ENCODE measurements around the gene TAX1BP1.

TAX1BP1 gene

DNA sequence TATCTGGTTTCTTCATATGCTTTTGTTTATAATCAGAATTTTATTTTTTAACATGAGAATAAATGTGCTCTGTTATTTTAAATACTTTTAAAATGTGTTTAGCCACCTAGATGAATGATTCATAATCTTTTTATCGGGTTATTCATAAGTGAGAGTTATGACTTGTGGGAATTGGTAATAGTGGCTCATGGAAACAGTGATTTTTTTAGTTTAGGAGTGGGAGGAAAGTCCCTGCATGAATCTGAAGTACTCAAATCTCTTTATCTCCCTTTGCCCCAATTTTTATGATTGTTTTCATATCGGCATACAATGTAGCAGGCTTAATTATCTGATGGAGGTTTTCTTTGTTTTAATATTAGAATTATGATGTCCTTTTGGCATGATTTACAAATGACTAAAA, 42.9 kb downstream of the TAX1BP1 start:
- H3K4me3 ChIP-seq (ENCODE audit: insufficient read depth in 1 of 2, low read depth in 1 of 2, low read length in 2 of 2), result peak overlapping the region in 1 of 2 experiments; percentile 26
- peaks cover 7 to 39% of the 10 kb centered on the region in 2 experiments for H3K36me3 ChIP-seq (ENCODE audit: control insufficient read depth in 1 of 2, insufficient read depth in 2 of 2, low read depth in 1 of 2, low read length in 2 of 2)
- H3K4me2 ChIP-seq (ENCODE audit: low read length, poor library complexity, severe bottlenecking), result no peak overlapping the region
- H3K79me1 ChIP-seq (replicated peaks; ENCODE audit: low read length, poor library complexity, severe bottlenecking), result peaks cover 6% of the 10 kb centered on the region
- H2BK120ac ChIP-seq (ENCODE audit: low read depth, low read length), result no peak overlapping the region
- H2BK5ac ChIP-seq (ENCODE audit: low read depth, low read length, poor library complexity, severe bottlenecking), result no peak overlapping the region
- H2BK15ac ChIP-seq (ENCODE audit: low read depth, poor library complexity, severe bottlenecking), result no peak overlapping the region
- no peaks in the 10 kb centered on the region for H3K9me3 ChIP-seq (ENCODE audit: control insufficient read depth, low read length)
- no peak overlapping the region for H3K27ac ChIP-seq (ENCODE audit: low read length, poor library complexity, severe bottlenecking)
- DNase-seq, result no peak
- H3K23ac ChIP-seq (ENCODE audit: low read length in 2 of 2), result no peak overlapping the region
- peak overlapping the region; percentile 79 for H3K9ac ChIP-seq (ENCODE audit: low read length)
- no peak overlapping the region for H2AK5ac ChIP-seq (ENCODE audit: low read length, severe bottlenecking)
- no peak overlapping the region for H3K14ac ChIP-seq (ENCODE audit: low read length in 2 of 2)
- H3K4ac ChIP-seq (ENCODE audit: low read depth in 1 of 2, low read length in 2 of 2), result no peak overlapping the region
- H3K27me3 ChIP-seq (ENCODE audit: control insufficient read depth in 1 of 2, insufficient read depth in 1 of 2, low read length in 2 of 2), result no peaks in the 10 kb centered on the region
- WGBS, result 100% methylated on average over 2 of the region's 2 CpGs
- H3K4me1 ChIP-seq (ENCODE audit: control insufficient read depth, insufficient read depth, low read depth, low read length), result no peaks in the 10 kb centered on the region
- no peak overlapping the region for H2AFZ ChIP-seq (ENCODE audit: low read depth, low read length)
- H2BK12ac ChIP-seq (ENCODE audit: low read length in 2 of 2), result no peak overlapping the region
- no peak overlapping the region for H4K8ac ChIP-seq (ENCODE audit: low read length)
- no peak overlapping the region for H3K18ac ChIP-seq (ENCODE audit: low read depth in 1 of 2, low read length in 2 of 2)
- H4K91ac ChIP-seq (ENCODE audit: low read length), result no peak overlapping the region

DNA sequence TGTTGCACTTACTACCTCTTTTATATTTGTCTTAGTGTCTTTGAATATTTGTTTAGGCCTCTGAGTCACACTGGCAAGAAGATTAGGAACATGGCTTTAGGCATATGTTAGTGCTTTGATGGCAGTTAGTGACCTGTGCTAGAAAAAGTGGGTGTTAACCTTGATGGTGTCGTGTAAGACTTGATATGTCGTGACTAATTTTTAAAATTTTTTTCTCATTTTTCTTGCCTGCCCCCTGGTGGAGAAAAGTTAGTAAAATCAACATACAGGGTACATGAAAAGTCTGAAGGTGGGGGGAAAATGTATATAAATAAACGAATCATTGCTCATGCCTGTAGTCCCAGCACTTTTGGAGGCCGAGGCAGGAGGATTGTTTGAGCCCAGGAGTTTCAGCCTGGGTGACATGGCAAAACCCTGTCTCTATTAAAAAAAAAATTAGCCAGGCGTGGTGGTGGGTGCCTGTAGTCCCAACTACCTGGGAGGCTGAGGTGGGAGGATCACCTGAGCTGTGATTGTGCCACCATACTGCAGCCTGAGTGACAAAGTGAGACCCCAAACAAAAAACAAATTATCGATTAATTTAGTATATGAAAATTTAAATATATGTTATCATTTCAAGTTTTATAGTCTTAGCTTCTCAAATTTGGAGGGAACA, 44.6 kb downstream of the TAX1BP1 start:
- no peak overlapping the region for H2BK15ac ChIP-seq (ENCODE audit: low read depth, poor library complexity, severe bottlenecking)
- H3K79me1 ChIP-seq (replicated peaks; ENCODE audit: low read length, poor library complexity, severe bottlenecking), result peaks cover 5% of the 10 kb centered on the region
- no peaks in the 10 kb centered on the region for H3K4me1 ChIP-seq (ENCODE audit: control insufficient read depth, insufficient read depth, low read depth, low read length)
- no peak overlapping the region for H4K8ac ChIP-seq (ENCODE audit: low read length)
- H4K91ac ChIP-seq (ENCODE audit: low read length), result no peak overlapping the region
- H3K4ac ChIP-seq (ENCODE audit: low read depth in 1 of 2, low read length in 2 of 2), result no peak overlapping the region
- H3K27ac ChIP-seq (ENCODE audit: low read length, poor library complexity, severe bottlenecking), result no peak overlapping the region
- H3K14ac ChIP-seq (ENCODE audit: low read length in 2 of 2), result no peak overlapping the region
- no peak overlapping the region for H3K23ac ChIP-seq (ENCODE audit: low read length in 2 of 2)
- no peak overlapping the region for H2AFZ ChIP-seq (ENCODE audit: low read depth, low read length)
- H2BK120ac ChIP-seq (ENCODE audit: low read depth, low read length), result no peak overlapping the region
- H3K36me3 ChIP-seq (ENCODE audit: control insufficient read depth in 1 of 2, insufficient read depth in 2 of 2, low read depth in 1 of 2, low read length in 2 of 2), result peaks cover 7 to 47% of the 10 kb centered on the region in 2 experiments
- no peak overlapping the region for H3K4me2 ChIP-seq (ENCODE audit: low read length, poor library complexity, severe bottlenecking)
- no peak overlapping the region for H3K4me3 ChIP-seq (ENCODE audit: insufficient read depth in 1 of 2, low read depth in 1 of 2, low read length in 2 of 2)
- H2AK5ac ChIP-seq (ENCODE audit: low read length, severe bottlenecking), result no peak overlapping the region
- no peak overlapping the region for H2BK5ac ChIP-seq (ENCODE audit: low read depth, low read length, poor library complexity, severe bottlenecking)
- DNase-seq, result peak; percentile 77
- H3K27me3 ChIP-seq (ENCODE audit: control insufficient read depth in 1 of 2, insufficient read depth in 1 of 2, low read length in 2 of 2), result no peaks in the 10 kb centered on the region
- 49% methylated on average over 4 of the region's 6 CpGs for WGBS
- H3K18ac ChIP-seq (ENCODE audit: low read depth in 1 of 2, low read length in 2 of 2), result no peak overlapping the region
- H3K9ac ChIP-seq (ENCODE audit: low read length), result peak overlapping the region; percentile 79
- no peak overlapping the region for H2BK12ac ChIP-seq (ENCODE audit: low read length in 2 of 2)
- no peaks in the 10 kb centered on the region for H3K9me3 ChIP-seq (ENCODE audit: control insufficient read depth, low read length)

DNA sequence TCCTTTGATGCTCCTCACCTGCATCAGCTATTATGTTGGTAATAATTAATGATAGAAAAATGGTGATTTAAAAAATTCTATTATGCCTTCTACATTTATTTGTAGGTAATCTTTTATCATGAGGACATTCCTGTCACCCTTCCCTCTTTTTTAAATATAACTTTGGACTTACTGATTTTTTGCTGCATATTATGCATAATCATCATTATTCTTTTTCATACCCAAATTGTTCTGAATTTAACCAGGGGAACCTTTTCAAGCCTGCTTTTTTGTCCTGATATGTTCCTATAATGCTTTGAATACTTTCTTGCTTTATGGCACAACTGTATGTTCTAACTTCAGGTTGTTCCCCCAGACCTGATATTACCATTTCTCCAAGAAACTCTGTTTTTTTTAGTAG, 48.5 kb downstream of the TAX1BP1 start:
- no peak overlapping the region for H2BK120ac ChIP-seq (ENCODE audit: low read depth, low read length)
- no peak overlapping the region for H3K4me2 ChIP-seq (ENCODE audit: low read length, poor library complexity, severe bottlenecking)
- DNase-seq, result no peak
- H3K36me3 ChIP-seq (ENCODE audit: control insufficient read depth in 1 of 2, insufficient read depth in 2 of 2, low read depth in 1 of 2, low read length in 2 of 2), result peaks cover 10 to 72% of the 10 kb centered on the region in 2 experiments
- H2BK12ac ChIP-seq (ENCODE audit: low read length in 2 of 2), result no peak overlapping the region
- H3K79me1 ChIP-seq (replicated peaks; ENCODE audit: low read length, poor library complexity, severe bottlenecking), result peaks cover 9% of the 10 kb centered on the region
- H4K8ac ChIP-seq (ENCODE audit: low read length), result no peak overlapping the region
- H3K9ac ChIP-seq (ENCODE audit: low read length), result no peak overlapping the region
- no peak overlapping the region for H3K18ac ChIP-seq (ENCODE audit: low read depth in 1 of 2, low read length in 2 of 2)
- H2AFZ ChIP-seq (ENCODE audit: low read depth, low read length), result no peak overlapping the region
- no peaks in the 10 kb centered on the region for H3K9me3 ChIP-seq (ENCODE audit: control insufficient read depth, low read length)
- no peak overlapping the region for H3K23ac ChIP-seq (ENCODE audit: low read length in 2 of 2)
- no peak overlapping the region for H2BK5ac ChIP-seq (ENCODE audit: low read depth, low read length, poor library complexity, severe bottlenecking)
- H3K27ac ChIP-seq (ENCODE audit: low read length, poor library complexity, severe bottlenecking), result no peak overlapping the region
- no peak overlapping the region for H2BK15ac ChIP-seq (ENCODE audit: low read depth, poor library complexity, severe bottlenecking)
- no peak overlapping the region for H2AK5ac ChIP-seq (ENCODE audit: low read length, severe bottlenecking)
- no peak overlapping the region for H3K4me3 ChIP-seq (ENCODE audit: insufficient read depth in 1 of 2, low read depth in 1 of 2, low read length in 2 of 2)
- H3K4me1 ChIP-seq (ENCODE audit: control insufficient read depth, insufficient read depth, low read depth, low read length), result peaks cover 2% of the 10 kb centered on the region
- no peak overlapping the region for H3K14ac ChIP-seq (ENCODE audit: low read length in 2 of 2)
- no peak overlapping the region for H4K91ac ChIP-seq (ENCODE audit: low read length)
- H3K27me3 ChIP-seq (ENCODE audit: control insufficient read depth in 1 of 2, insufficient read depth in 1 of 2, low read length in 2 of 2), result no peaks in the 10 kb centered on the region
- H3K4ac ChIP-seq (ENCODE audit: low read depth in 1 of 2, low read length in 2 of 2), result no peak overlapping the region

DNA sequence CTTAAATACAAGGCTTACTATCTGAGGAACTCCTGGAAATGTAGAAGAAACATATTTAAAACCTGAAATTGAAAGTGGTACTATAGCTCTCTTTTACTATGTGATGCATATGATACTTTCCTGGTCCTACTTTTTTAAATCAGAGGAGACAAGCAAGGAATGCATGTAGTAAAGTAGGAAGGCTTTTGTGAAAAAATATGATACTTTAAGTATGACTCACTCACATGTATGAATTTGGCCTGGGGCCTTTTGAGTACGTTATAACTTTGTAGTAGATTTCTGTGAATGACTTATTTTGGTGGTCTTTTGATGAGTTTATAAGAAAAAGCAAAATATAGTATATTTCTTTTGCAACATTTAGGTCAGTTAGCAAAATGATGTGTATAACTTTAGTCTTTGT, 53.8 kb downstream of the TAX1BP1 start:
- WGBS, result no CpG with 5 or more reads among the region's 1 CpG
- Histone ChIP-seq H3K23ac (ENCODE audit: low read length in 2 of 2) (no peak overlapping the region), H3K79me1 (replicated peaks; ENCODE audit: low read length, poor library complexity, severe bottlenecking) (peaks cover 9% of the 10 kb centered on the region), H2BK5ac (ENCODE audit: low read depth, low read length, poor library complexity, severe bottlenecking) (no peak overlapping the region), H3K18ac (ENCODE audit: low read depth in 1 of 2, low read length in 2 of 2) (no peak overlapping the region), H3K4ac (ENCODE audit: low read depth in 1 of 2, low read length in 2 of 2) (no peak overlapping the region), H2AFZ (ENCODE audit: low read depth, low read length) (no peak overlapping the region), H3K9ac (ENCODE audit: low read length) (no peak overlapping the region), H3K27ac (ENCODE audit: low read length, poor library complexity, severe bottlenecking) (no peak overlapping the region), H3K4me3 (ENCODE audit: insufficient read depth in 1 of 2, low read depth in 1 of 2, low read length in 2 of 2) (no peak overlapping the region), H2BK12ac (ENCODE audit: low read length in 2 of 2) (no peak overlapping the region), H2AK5ac (ENCODE audit: low read length, severe bottlenecking) (no peak overlapping the region), H3K14ac (ENCODE audit: low read length in 2 of 2) (no peak overlapping the region), H3K36me3 (ENCODE audit: control insufficient read depth in 1 of 2, insufficient read depth in 2 of 2, low read depth in 1 of 2, low read length in 2 of 2) (peaks cover 14 to 78% of the 10 kb centered on the region in 2 experiments), H3K4me2 (ENCODE audit: low read length, poor library complexity, severe bottlenecking) (no peak overlapping the region), H4K91ac (ENCODE audit: low read length) (no peak overlapping the region), H3K9me3 (ENCODE audit: control insufficient read depth, low read length) (no peaks in the 10 kb centered on the region), H3K27me3 (ENCODE audit: control insufficient read depth in 1 of 2, insufficient read depth in 1 of 2, low read length in 2 of 2) (no peaks in the 10 kb centered on the region), H4K8ac (ENCODE audit: low read length) (no peak overlapping the region), H2BK15ac (ENCODE audit: low read depth, poor library complexity, severe bottlenecking) (no peak overlapping the region), H2BK120ac (ENCODE audit: low read depth, low read length) (no peak overlapping the region), H3K4me1 (ENCODE audit: control insufficient read depth, insufficient read depth, low read depth, low read length) (peaks cover 2% of the 10 kb centered on the region)
- no peak for DNase-seq

Measured in mesenchymal stem cell (in vitro differentiated cells and primary cell).